H1 (cell line): ENCODE data around the gene EXTL2. TPM values are rescaled to one million over a fixed set of nuclear protein-coding genes. Genes with fewer than 3 reads are reported as not detected.

Source experiments
- CTCF ChIA-PET: fragments of 300-600 bp; sonication (Branson Sonifier 250); formaldehyde crosslinking; loops from one replicate; lab custom pipeline; 2021; ENCODE audit not compliant: partially characterized antibody; lab: Charles Lee
- POLR2A ChIA-PET: fragments of 300-600 bp; sonication (Branson Sonifier 250); formaldehyde crosslinking; loops from one replicate; lab custom pipeline; 2021; ENCODE audit warnings: inconsistent platforms; ENCODE audit not compliant: partially characterized antibody; lab: Charles Lee
- DNase-seq, 2 experiments: peaks; one replicate each; pipeline versions ENCODE4 v3.0.0 to v3.0.0-alpha.2; 2010 to 2022; ENCODE audit warnings: low spot score in 2 of 2, low read depth in 1 of 2, mixed read lengths in 1 of 2
- FAIRE-seq: peaks from 2 replicates; lab custom pipeline; 2011; peaks lifted over from hg19 to GRCh38; lab: Jason Lieb, UNC
- H2AFZ ChIP-seq: 2 replicates; pipeline ENCODE4 v1.8.1; 2012; ENCODE audit warnings: low read length, inconsistent platforms
- H2AK5ac ChIP-seq: 2 replicates; pipeline ENCODE4 v1.6.1; 2013; ENCODE audit warnings: low read depth, low read length
- H2BK120ac ChIP-seq: replicated peaks from 2 replicates; pipeline ENCODE3; 2013; ENCODE audit warnings: low read depth, low read length, inconsistent platforms
- H2BK12ac ChIP-seq: 2 replicates; pipeline ENCODE4 v1.6.1; 2013; ENCODE audit warnings: low read depth, low read length
- H2BK15ac ChIP-seq: 2 replicates; pipeline ENCODE4 v1.6.1; 2013; ENCODE audit warnings: low read length
- H2BK20ac ChIP-seq: 2 replicates; pipeline ENCODE4 v1.6.1; 2013; ENCODE audit warnings: low read length
- H2BK5ac ChIP-seq: 2 replicates; pipeline ENCODE4 v1.6.1; 2013; ENCODE audit warnings: low read depth, low read length
- H3K14ac ChIP-seq: 2 replicates; pipeline ENCODE4 v1.6.1; 2013; ENCODE audit warnings: inconsistent platforms; ENCODE audit not compliant: insufficient read length
- H3K18ac ChIP-seq: 2 replicates; pipeline ENCODE4 v1.6.1; 2013; ENCODE audit warnings: low read length; ENCODE audit errors: extremely low read depth
- H3K23ac ChIP-seq: 2 replicates; pipeline ENCODE4 v1.6.1; 2013; ENCODE audit warnings: inconsistent platforms; ENCODE audit not compliant: insufficient read length
- H3K23me2 ChIP-seq: 2 replicates; pipeline ENCODE4 v1.6.1; 2013; ENCODE audit warnings: low read depth, low read length
- H3K27ac ChIP-seq: 2 replicates; pipeline ENCODE4 v1.6.1; 2011; ENCODE audit warnings: low read depth, low read length, inconsistent platforms
- H3K27me3 ChIP-seq, 4 experiments: replicated peaks in 1 of 4; 1 replicate in 1 of 4; 2 replicates in 3 of 4; pipeline versions ENCODE4 v1.6.1 to v1.8.1; 2011 to 2013; ENCODE audit warnings: low read length in 3 of 4, mild to moderate bottlenecking in 3 of 4, inconsistent platforms in 2 of 4, mixed read lengths in 2 of 4, moderate library complexity in 1 of 4; ENCODE audit not compliant: control insufficient read depth in 3 of 4, insufficient read depth in 3 of 4; ENCODE audit errors: extremely low read depth in 1 of 4
- H3K36me3 ChIP-seq, 4 experiments: 2 replicates each; pipeline versions ENCODE4 v1.6.1 to v1.8.1; 2011 to 2013; ENCODE audit warnings: mild to moderate bottlenecking in 4 of 4, low read length in 3 of 4, moderate library complexity in 2 of 4, control low read depth in 1 of 4, inconsistent platforms in 1 of 4; ENCODE audit not compliant: insufficient read depth in 4 of 4, control insufficient read depth in 2 of 4
- H3K4ac ChIP-seq: replicated peaks from 2 replicates; pipeline ENCODE3; 2013; ENCODE audit warnings: low read length, low read depth, mixed read lengths, inconsistent platforms; ENCODE audit not compliant: insufficient read length
- H3K4me1 ChIP-seq, 4 experiments: replicated peaks in 1 of 4; 1 replicate in 1 of 4; 2 replicates in 3 of 4; pipeline versions ENCODE4 v1.6.1 to v1.8.1; 2011 to 2013; ENCODE audit warnings: low read length in 3 of 4, inconsistent platforms in 2 of 4, mixed read lengths in 1 of 4; ENCODE audit not compliant: insufficient read depth in 4 of 4, control insufficient read depth in 3 of 4
- H3K4me2 ChIP-seq, 2 experiments: 2 replicates each; pipeline versions ENCODE4 v1.6.1 to v1.8.1; 2011 to 2013; ENCODE audit warnings: low read depth in 2 of 2, low read length in 2 of 2, control low read depth in 1 of 2, inconsistent platforms in 1 of 2, mild to moderate bottlenecking in 1 of 2; ENCODE audit not compliant: insufficient read depth in 1 of 2
- H3K4me3 ChIP-seq, 4 experiments: fragments of 200-600, 300-600 bp in 1 of 4; sonication (generic), shearing (Covaris generic), sonication (Bioruptor Twin) in 1 of 4; 2 replicates each; pipeline versions ENCODE4 v1.5.1 to v1.8.1; 2011 to 2016; ENCODE audit warnings: low read length in 4 of 4, low read depth in 3 of 4, control low read depth in 2 of 4, inconsistent platforms in 2 of 4, mild to moderate bottlenecking in 2 of 4, mixed read lengths in 1 of 4, moderate library complexity in 1 of 4; ENCODE audit not compliant: insufficient read depth in 2 of 4; ENCODE audit errors: extremely low read depth in 1 of 4
- H3K56ac ChIP-seq: replicated peaks from 2 replicates; pipeline ENCODE3; 2013; ENCODE audit warnings: low read depth, mild to moderate bottlenecking, mixed read lengths, low read length, inconsistent platforms; ENCODE audit not compliant: insufficient read length
- H3K79me1 ChIP-seq: 2 replicates; pipeline ENCODE4 v1.6.1; 2013; ENCODE audit warnings: low read depth, low read length, control low read depth
- H3K79me2 ChIP-seq, 2 experiments: 2 replicates each; pipeline versions ENCODE4 v1.6.1 to v1.8.1; 2012 to 2013; ENCODE audit warnings: low read length in 2 of 2, mild to moderate bottlenecking in 2 of 2, inconsistent platforms in 1 of 2; ENCODE audit not compliant: insufficient read depth in 2 of 2, control insufficient read depth in 1 of 2
- H3K9ac ChIP-seq, 4 experiments: replicated peaks in 1 of 4; 1 replicate in 1 of 4; 2 replicates in 3 of 4; pipeline versions ENCODE4 v1.6.1 to v1.8.1; 2011 to 2013; ENCODE audit warnings: low read depth in 3 of 4, low read length in 3 of 4, control low read depth in 2 of 4, mild to moderate bottlenecking in 2 of 4, moderate library complexity in 2 of 4, inconsistent platforms in 1 of 4; ENCODE audit errors: extremely low read depth in 1 of 4
- H3K9me3 ChIP-seq, 2 experiments: 2 replicates each; pipeline versions ENCODE4 v1.6.1 to v1.8.1; 2012 to 2013; ENCODE audit warnings: mild to moderate bottlenecking in 2 of 2, moderate library complexity in 2 of 2, control low read depth in 1 of 2, inconsistent platforms in 1 of 2, low read depth in 1 of 2, low read length in 1 of 2, mixed read lengths in 1 of 2; ENCODE audit not compliant: insufficient read depth in 2 of 2
- H4K20me1 ChIP-seq, 2 experiments: replicated peaks in 1 of 2; 2 replicates each; pipeline versions ENCODE3 to v1.8.1; 2011 to 2013; ENCODE audit warnings: inconsistent platforms in 2 of 2, low read length in 2 of 2, mild to moderate bottlenecking in 1 of 2; ENCODE audit not compliant: insufficient read depth in 2 of 2, control insufficient read depth in 1 of 2
- H4K5ac ChIP-seq: 2 replicates; pipeline ENCODE4 v1.6.1; 2013; ENCODE audit warnings: low read length, low read depth, mixed read lengths, inconsistent platforms; ENCODE audit not compliant: insufficient read length
- H4K8ac ChIP-seq: 2 replicates; pipeline ENCODE4 v1.8.0; 2013; ENCODE audit warnings: mild to moderate bottlenecking, moderate library complexity, low read length, inconsistent platforms; ENCODE audit not compliant: insufficient read depth; ENCODE audit errors: extremely low read depth
- H4K91ac ChIP-seq: replicated peaks from 2 replicates; pipeline ENCODE3; 2013; ENCODE audit warnings: low read length, mixed read lengths, inconsistent platforms; ENCODE audit not compliant: insufficient read length
- NANOG ChIP-seq: IDR thresholded peaks from 2 replicates; pipeline ENCODE4 v1.6.1; 2011; ENCODE audit warnings: low read length, low read depth, mild to moderate bottlenecking, inconsistent platforms; ENCODE audit not compliant: insufficient read depth, poor library complexity, severe bottlenecking
- WGBS, 2 experiments: shearing (Covaris generic) in 1 of 2; methylation state at CpG; one replicate each; pipeline versions ENCODE4 v1.1.6 to v1.1.7; 2013 to 2015; ENCODE audit warnings: low lambda C conversion rate in 2 of 2, mixed read lengths in 2 of 2, inconsistent platforms in 1 of 2, low coverage in 1 of 2, missing lambda C conversion rate in 1 of 2; ENCODE audit not compliant: insufficient replicate concordance in 2 of 2, insufficient coverage in 1 of 2, insufficient read length in 1 of 2; ENCODE audit errors: extremely low coverage in 1 of 2, missing lambda C conversion rate in 1 of 2; 5-methylcytosine and 5-hydroxymethylcytosine counted together
- polyA plus RNA-seq, 7 experiments: library from polyadenylated mRNA; depleted of rRNA in 3 of 7; stranded (reverse) in 5 of 7; unstranded in 2 of 7; fragments of >200 nt in 5 of 7; fragments of 200-250 nt in 2 of 7; gene quantifications; 1 replicate in 5 of 7; 2 replicates in 1 of 7; 4 replicates in 1 of 7; pipeline versions ENCODE4 v1.2.1 to v1.2.3, GENCODE V29; 2011 to 2013; ENCODE audit warnings: missing spikeins in 2 of 7, mixed read lengths in 2 of 7
- total RNA-seq: library from RNA; stranded (reverse); fragmentation: NEBNext Ultra II Directional; extraction: Animal tissue kit (Norgen Biotek cat#: 25700); gene quantifications from 2 replicates; pipeline ENCODE4 v1.2.1, GENCODE V29; 2021
- TF ChIP-seq, protein P1 (sequence below): IDR thresholded peaks from 2 replicates; pipeline ENCODE4 v1.6.1; 2012; ENCODE audit warnings: inconsistent platforms

Gene EXTL2
- total and polyA plus RNA-seq, 2 of the 8 experiments (the other 6 are each of a cell fraction or from before 2014, with no cell fraction given), result 27.1 to 54.7 TPM

DNA sequence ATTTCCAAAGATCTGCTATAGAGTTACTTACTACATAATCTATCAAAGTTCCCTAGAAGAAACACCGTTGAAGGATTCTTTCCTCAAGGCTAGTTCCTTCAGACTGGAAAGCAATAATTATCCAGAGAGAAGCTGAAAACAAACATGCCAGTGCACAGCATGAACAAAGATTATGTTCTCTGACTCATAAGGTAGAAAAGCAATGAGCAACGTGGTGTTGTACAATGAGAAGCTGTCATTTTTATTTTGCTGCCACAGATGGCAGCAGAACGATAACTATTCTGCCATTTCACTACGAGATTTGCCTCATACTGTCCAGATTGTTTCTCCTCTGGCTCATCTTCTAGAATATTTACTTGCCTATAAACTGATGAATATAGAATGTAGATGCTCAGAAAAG, 10.7 kb downstream of the EXTL2 start:
- 92% methylated on average over 4 of the region's 4 CpGs; no CpG with 5 or more reads in 1 of the 2 experiments for WGBS, 2 experiments
- 0 out of 4 replicates have a peak, but pooled peaks cover 0 to 1% of the 10 kb centered on the region in 2 experiments for H3K9me3 ChIP-seq
- ChIA-PET CTCF (interaction anchor here (0.7 to 1.2 kb wide), 3 partner anchors 15 to 19 kb away, joined by 3 read pairs; no protein-coding TSS in a partner anchor), POLR2A (interaction anchor here (2.1 kb wide), 1 partner anchor 11 kb away, joined by 6 read pairs; the partner anchor contains the start of gene EXTL2)
- no peak overlapping the region for H4K91ac ChIP-seq
- no peaks in the 10 kb centered on the region for H3K27me3 ChIP-seq
- no peak overlapping the region for H3K4me2 ChIP-seq
- no peaks in the 10 kb centered on the region for H3K79me1 ChIP-seq
- no peak overlapping the region for H3K9ac ChIP-seq
- no peak overlapping the region for H3K56ac ChIP-seq
- H3K36me3 ChIP-seq, result peaks cover 0 to 15% (median 4%) of the 10 kb centered on the region in 4 experiments; a peak in 3 of 8 replicates
- peaks cover 0 to 13% of the 10 kb centered on the region in 2 experiments; a peak in 2 of 4 replicates for H3K79me2 ChIP-seq
- H3K4me3 ChIP-seq, result no peak overlapping the region
- no peak overlapping the region for H2BK20ac ChIP-seq
- no peak overlapping the region for H2AFZ ChIP-seq
- H2AK5ac ChIP-seq, result no peak overlapping the region
- no peaks in the 10 kb centered on the region for H3K23me2 ChIP-seq
- no peak overlapping the region for H3K27ac ChIP-seq
- H2BK120ac ChIP-seq, result no peak overlapping the region
- no peak overlapping the region for H3K23ac ChIP-seq
- no peak for DNase-seq
- no peak overlapping the region for H3K14ac ChIP-seq
- H4K8ac ChIP-seq, result no peak overlapping the region
- no peak overlapping the region for H2BK15ac ChIP-seq
- no peaks in the 10 kb centered on the region for H4K20me1 ChIP-seq
- no peak overlapping the region for H2BK12ac ChIP-seq
- H3K4ac ChIP-seq, result no peak overlapping the region
- H2BK5ac ChIP-seq, result no peak overlapping the region
- no peaks in the 10 kb centered on the region for H3K4me1 ChIP-seq
- FAIRE-seq, result no peak
- no peak overlapping the region for H3K18ac ChIP-seq
- no peak overlapping the region for H4K5ac ChIP-seq
- TF ChIP-seq, protein P1, sequence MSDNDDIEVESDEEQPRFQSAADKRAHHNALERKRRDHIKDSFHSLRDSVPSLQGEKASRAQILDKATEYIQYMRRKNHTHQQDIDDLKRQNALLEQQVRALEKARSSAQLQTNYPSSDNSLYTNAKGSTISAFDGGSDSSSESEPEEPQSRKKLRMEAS, result no peak
- no peak for TF ChIP-seq NANOG
